Measurements from ENCODE around the gene ADGRA1.

The ADGRA1 gene

GRCh38 chr10:133040198-133040597 lies 47.5 kb upstream of the ADGRA1 start:
- TF ChIP-seq CTCF (IDR thresholded peaks at IDR 0.05; ENCODE audit: poor library complexity, severe bottlenecking), result no peak
- DNase-seq (ENCODE audit: low spot score) (no peak), ATAC-seq (ENCODE audit: low read depth) (no peak)
- Histone ChIP-seq H3K4me1 (ENCODE audit: insufficient read depth, poor library complexity, severe bottlenecking) (no peaks in the 10 kb centered on the region), H3K27ac (ENCODE audit: poor library complexity, severe bottlenecking) (no peak overlapping the region), H3K4me3 (ENCODE audit: severe bottlenecking) (no peak overlapping the region), H3K9me3 (ENCODE audit: severe bottlenecking) (no peaks in the 10 kb centered on the region), H3K27me3 (ENCODE audit: insufficient read depth, poor library complexity, severe bottlenecking) (peaks cover 81% of the 10 kb centered on the region), H3K36me3 (ENCODE audit: low read depth) (no peaks in the 10 kb centered on the region)

- TF ChIP-seq CTCF (IDR thresholded peaks at IDR 0.05; ENCODE audit: poor library complexity, severe bottlenecking), result no peak
- H3K27me3 ChIP-seq (ENCODE audit: insufficient read depth, poor library complexity, severe bottlenecking), result peaks cover 78% of the 10 kb centered on the region
- DNase-seq (ENCODE audit: low spot score) (no peak), ATAC-seq (ENCODE audit: low read depth) (no peak)
- no peak overlapping the region for H3K27ac ChIP-seq (ENCODE audit: poor library complexity, severe bottlenecking)
- H3K36me3 ChIP-seq (ENCODE audit: low read depth), result no peaks in the 10 kb centered on the region
- no peak overlapping the region for H3K4me3 ChIP-seq (ENCODE audit: severe bottlenecking)
- no peaks in the 10 kb centered on the region for H3K4me1 ChIP-seq (ENCODE audit: insufficient read depth, poor library complexity, severe bottlenecking)
- H3K9me3 ChIP-seq (ENCODE audit: severe bottlenecking), result no peaks in the 10 kb centered on the region
These were observed 46.6 kb upstream of the ADGRA1 start for GRCh38 chr10:133041101-133041500.

GRCh38 chr10:133042061-133042460 lies 45.7 kb upstream of the ADGRA1 start:
- Histone ChIP-seq H3K4me1 (ENCODE audit: insufficient read depth, poor library complexity, severe bottlenecking) (no peaks in the 10 kb centered on the region), H3K36me3 (ENCODE audit: low read depth) (no peaks in the 10 kb centered on the region), H3K9me3 (ENCODE audit: severe bottlenecking) (no peaks in the 10 kb centered on the region), H3K27ac (ENCODE audit: poor library complexity, severe bottlenecking) (no peak overlapping the region), H3K27me3 (ENCODE audit: insufficient read depth, poor library complexity, severe bottlenecking) (peaks cover 79% of the 10 kb centered on the region), H3K4me3 (ENCODE audit: severe bottlenecking) (no peak overlapping the region)
- ATAC-seq (ENCODE audit: low read depth), result no peak
- TF ChIP-seq CTCF (IDR thresholded peaks at IDR 0.05; ENCODE audit: poor library complexity, severe bottlenecking), result no peak
- no peak for DNase-seq (ENCODE audit: low spot score)

- no peak for TF ChIP-seq CTCF (IDR thresholded peaks at IDR 0.05; ENCODE audit: poor library complexity, severe bottlenecking)
- H3K36me3 ChIP-seq (ENCODE audit: low read depth), result no peaks in the 10 kb centered on the region
- ATAC-seq (ENCODE audit: low read depth) (no peak), DNase-seq (ENCODE audit: low spot score) (no peak)
- H3K27ac ChIP-seq (ENCODE audit: poor library complexity, severe bottlenecking), result no peak overlapping the region
- H3K4me1 ChIP-seq (ENCODE audit: insufficient read depth, poor library complexity, severe bottlenecking), result no peaks in the 10 kb centered on the region
- no peak overlapping the region for H3K4me3 ChIP-seq (ENCODE audit: severe bottlenecking)
- H3K9me3 ChIP-seq (ENCODE audit: severe bottlenecking), result no peaks in the 10 kb centered on the region
- peaks cover 77% of the 10 kb centered on the region for H3K27me3 ChIP-seq (ENCODE audit: insufficient read depth, poor library complexity, severe bottlenecking)
These were observed 44.9 kb upstream of the ADGRA1 start for GRCh38 chr10:133042816-133043215.

- no peaks in the 10 kb centered on the region for H3K9me3 ChIP-seq (ENCODE audit: severe bottlenecking)
- DNase-seq (ENCODE audit: low spot score) (no peak), ATAC-seq (ENCODE audit: low read depth) (no peak)
- H3K36me3 ChIP-seq (ENCODE audit: low read depth), result no peaks in the 10 kb centered on the region
- H3K4me3 ChIP-seq (ENCODE audit: severe bottlenecking), result no peak overlapping the region
- peaks cover 68% of the 10 kb centered on the region for H3K27me3 ChIP-seq (ENCODE audit: insufficient read depth, poor library complexity, severe bottlenecking)
- no peaks in the 10 kb centered on the region for H3K4me1 ChIP-seq (ENCODE audit: insufficient read depth, poor library complexity, severe bottlenecking)
- H3K27ac ChIP-seq (ENCODE audit: poor library complexity, severe bottlenecking), result no peak overlapping the region
- no peak for TF ChIP-seq CTCF (IDR thresholded peaks at IDR 0.05; ENCODE audit: poor library complexity, severe bottlenecking)
These were observed 44.0 kb upstream of the ADGRA1 start for GRCh38 chr10:133043541-133044225.
